K562 treated with DMSO at 1 percent for 48 hours (cell line): ENCODE measurements around the gene CD72. TPM values are rescaled to one million over a fixed set of nuclear protein-coding genes. Genes with fewer than 3 reads are reported as not detected.

Experiments used
- total RNA-seq: library from RNA; unstranded; fragments of 300-600 nt; gene quantifications from 2 replicates; pipeline ENCODE4 v1.2.3, GENCODE V29; 2022; ENCODE audit warnings: low replicate concordance; ENCODE audit errors: extremely low read depth

CD72 gene
- total RNA-seq = not detected in 2 replicates

GRCh38 chr9:35618325-35618727 is at the start of gene CD72:
Gene CD72, minus strand, starts transcription at chr9:35618413. Its CDS starts 110 bp downstream, at chr9:35618303.

GRCh38 chr9:35664531-35665470 is 46.6 kb upstream of the CD72 start, which contains the start of gene ARHGEF39:
Gene ARHGEF39, minus strand, starts transcription at chr9:35665195. Its CDS starts 26 bp downstream, at chr9:35665169.

DNA sequence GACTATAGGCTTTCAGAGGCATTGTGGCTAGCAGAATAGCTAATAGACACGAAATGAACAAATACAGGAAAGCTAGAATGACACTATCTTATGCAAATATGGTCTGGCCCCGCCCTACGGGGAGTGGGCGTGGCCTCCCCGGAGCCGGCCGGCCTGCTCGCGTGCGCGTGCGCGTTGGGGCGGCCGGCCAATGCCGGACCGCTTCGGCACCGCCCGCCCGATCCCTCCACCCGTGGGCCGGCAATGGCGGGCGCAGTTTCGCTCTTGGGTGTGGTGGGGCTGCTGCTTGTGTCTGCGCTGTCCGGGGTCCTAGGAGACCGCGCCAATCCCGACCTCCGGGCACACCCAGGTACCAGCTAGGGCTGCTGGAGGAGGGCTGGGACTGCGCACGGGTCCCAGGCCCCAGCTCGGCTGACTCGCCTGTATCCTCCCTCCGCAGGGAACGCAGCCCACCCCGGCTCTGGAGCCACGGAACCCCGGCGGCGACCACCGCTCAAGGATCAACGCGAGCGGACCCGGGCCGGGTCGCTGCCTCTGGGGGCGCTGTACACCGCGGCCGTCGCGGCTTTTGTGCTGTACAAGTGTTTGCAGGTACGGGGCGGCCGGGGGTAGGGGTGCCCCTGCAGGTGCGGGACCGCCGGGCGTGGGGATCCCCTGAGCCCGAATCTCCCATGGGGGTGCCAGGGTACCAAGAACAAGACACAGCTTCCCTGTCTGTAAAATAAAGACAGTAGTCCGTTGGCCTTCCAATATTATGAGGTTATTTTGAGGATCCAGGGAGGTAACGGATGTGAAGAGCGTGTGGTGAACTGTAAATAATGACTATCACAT is 40.1 kb upstream of the CD72 start, which contains the start of gene CCDC107:
TSS of gene CCDC107 (plus strand) at position 156 of the 831 bp plus-strand sequence. CDS start at position 244, 88 bp downstream.

GRCh38 chr9:35657546-35658136 is 39.4 kb upstream of the CD72 start, which contains the start of gene RMRP:
Gene RMRP, minus strand, starts transcription at chr9:35658019.

GRCh38 chr9:35650341-35651158 is 32.3 kb upstream of the CD72 start, which contains the start of gene SIT1:
Gene SIT1, minus strand, starts transcription at chr9:35650931. Its CDS starts 78 bp downstream, at chr9:35650853.

GRCh38 chr9:35604578-35605350 is 13.4 kb downstream of the CD72 start, which contains the start of gene TESK1:
Gene TESK1, plus strand, starts transcription at chr9:35605262. Its CDS starts 358 bp downstream, at chr9:35605620.

Other genes starting within 250 kb of the CD72 start
- not detected in 2 replicates for gene RUSC2, start 128.3 kb downstream of the CD72 start, total RNA-seq
- not detected in 2 replicates for gene TESK1, start 13.2 kb downstream of the CD72 start, total RNA-seq
- not detected in 2 replicates for gene SIT1, start 32.5 kb upstream of the CD72 start, total RNA-seq
- not detected in 2 replicates for gene RMRP, start 39.6 kb upstream of the CD72 start, total RNA-seq
- not detected in 2 replicates for gene CCDC107, start 39.9 kb upstream of the CD72 start, total RNA-seq
- not detected in 2 replicates for gene ARHGEF39, start 46.8 kb upstream of the CD72 start, total RNA-seq
- not detected in 2 replicates for gene CA9, start 55.5 kb upstream of the CD72 start, total RNA-seq
- not detected in 2 replicates for gene TPM2, start 71.5 kb upstream of the CD72 start, total RNA-seq
- gene TLN1, start 113.8 kb upstream of the CD72 start, total RNA-seq = 65.0 and 713 TPM in 2 replicates
- gene CREB3, start 114.3 kb upstream of the CD72 start, total RNA-seq = not detected in 2 replicates
- not detected in 2 replicates for gene GBA2, start 130.8 kb upstream of the CD72 start, total RNA-seq
- not detected in 2 replicates for gene RGP1, start 130.9 kb upstream of the CD72 start, total RNA-seq
- not detected in 2 replicates for gene MSMP, start 135.9 kb upstream of the CD72 start, total RNA-seq
- not detected in 2 replicates for gene NPR2, start 173.2 kb upstream of the CD72 start, total RNA-seq
- gene SPAG8, start 193.8 kb upstream of the CD72 start, total RNA-seq = not detected in 2 replicates
- gene HINT2, start 196.6 kb upstream of the CD72 start, total RNA-seq = not detected in 2 replicates
- gene FAM221B, start 210.3 kb upstream of the CD72 start, total RNA-seq = not detected in 2 replicates
- not detected in 2 replicates for gene TMEM8B, start 210.8 kb upstream of the CD72 start, total RNA-seq